ENCODE measurements around the gene RFT1.

The RFT1 gene

GRCh38 chr3:53149699-53150098 is 19.5 kb upstream of the RFT1 start:
- DNase-seq: no peak

- DNase-seq: no peak
Observed at GRCh38 chr3:53149006-53149690, 18.9 kb upstream of the RFT1 start.

- DNase-seq: no peak
Observed at GRCh38 chr3:53147903-53148400, 17.7 kb upstream of the RFT1 start.

- no peak for DNase-seq
Observed at GRCh38 chr3:53147151-53147902, 17.1 kb upstream of the RFT1 start.

- no peak for DNase-seq
Observed at GRCh38 chr3:53146319-53146891, 16.2 kb upstream of the RFT1 start.

GRCh38 chr3:53145713-53146080 is 15.5 kb upstream of the RFT1 start:
- no peak for DNase-seq

GRCh38 chr3:53144862-53145712 is 14.9 kb upstream of the RFT1 start:
- DNase-seq: no peak

GRCh38 chr3:53144446-53144845 is 14.2 kb upstream of the RFT1 start:
- DNase-seq: no peak

- no peak for DNase-seq
Observed at GRCh38 chr3:53142986-53143385, 12.8 kb upstream of the RFT1 start.

- no peak for DNase-seq
Observed at GRCh38 chr3:53140847-53141845, 10.9 kb upstream of the RFT1 start.

- DNase-seq: no peak
Observed at GRCh38 chr3:53139906-53140846, 9.9 kb upstream of the RFT1 start.

- DNase-seq: no peak
Observed at GRCh38 chr3:53137835-53138446, 7.7 kb upstream of the RFT1 start.

GRCh38 chr3:53137221-53137620 is 7.0 kb upstream of the RFT1 start:
- DNase-seq: no peak

- DNase-seq: peak; percentile 62
Observed at GRCh38 chr3:53134631-53135232, 4.5 kb upstream of the RFT1 start.

- no peak for DNase-seq
Observed at GRCh38 chr3:53132347-53132746, 2.1 kb upstream of the RFT1 start.

- DNase-seq: no peak
Observed at GRCh38 chr3:53131096-53131495, 861 bp upstream of the RFT1 start.

- no peak for DNase-seq
Observed at GRCh38 chr3:53129344-53129743, 891 bp downstream of the RFT1 start.

- no peak for DNase-seq
Observed at GRCh38 chr3:53126601-53127000, 3.6 kb downstream of the RFT1 start.

GRCh38 chr3:53123953-53124352 is 6.3 kb downstream of the RFT1 start:
- DNase-seq: no peak

- DNase-seq: no peak
Observed at GRCh38 chr3:53123510-53123909, 6.7 kb downstream of the RFT1 start.
